ENCODE results near the gene VIL1. TPM values are rescaled to one million over a fixed set of nuclear protein-coding genes. Genes with fewer than 3 reads are reported as not detected.

VIL1 gene
- total and polyA plus RNA-seq, 9 of the 15 experiments (the other 6 are each of a cell fraction or from before 2014, with no cell fraction given), result 0.51 to 2.7 (median 1.2) TPM

DNA sequence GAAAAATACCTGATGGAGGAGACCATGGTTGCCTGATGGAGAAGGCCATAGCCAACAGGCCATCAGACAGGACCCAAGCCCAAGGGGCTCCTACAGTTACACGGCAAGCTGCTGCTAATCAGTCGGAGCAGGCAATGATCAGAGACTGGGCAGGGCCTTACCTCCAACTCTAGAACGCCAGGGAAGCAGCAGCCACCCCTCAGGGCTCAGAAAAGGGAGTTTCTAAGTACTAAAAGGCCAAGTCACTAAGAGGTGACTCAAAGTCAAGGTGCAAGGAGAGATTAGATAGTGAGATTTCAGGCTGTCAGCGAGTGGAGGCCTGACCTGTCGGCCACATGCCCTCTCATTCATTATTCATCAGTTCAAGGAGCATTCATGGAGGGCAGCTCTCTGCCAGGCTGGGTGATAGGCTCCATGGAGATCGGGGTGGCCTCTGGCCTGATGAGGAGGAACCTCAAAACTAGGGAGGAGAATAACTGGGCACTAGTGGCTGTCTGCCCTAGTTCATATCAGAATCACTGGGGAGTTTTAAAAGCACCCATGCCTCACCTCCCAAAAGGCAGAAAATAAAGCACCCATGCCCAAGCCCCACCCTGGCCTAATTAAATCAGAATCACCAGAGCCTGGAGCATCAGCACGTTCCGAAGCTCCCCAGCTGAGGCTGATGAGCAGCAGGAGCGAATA lies 3.6 kb downstream of the VIL1 start (continued):
- TF ChIP-seq, protein P1, sequence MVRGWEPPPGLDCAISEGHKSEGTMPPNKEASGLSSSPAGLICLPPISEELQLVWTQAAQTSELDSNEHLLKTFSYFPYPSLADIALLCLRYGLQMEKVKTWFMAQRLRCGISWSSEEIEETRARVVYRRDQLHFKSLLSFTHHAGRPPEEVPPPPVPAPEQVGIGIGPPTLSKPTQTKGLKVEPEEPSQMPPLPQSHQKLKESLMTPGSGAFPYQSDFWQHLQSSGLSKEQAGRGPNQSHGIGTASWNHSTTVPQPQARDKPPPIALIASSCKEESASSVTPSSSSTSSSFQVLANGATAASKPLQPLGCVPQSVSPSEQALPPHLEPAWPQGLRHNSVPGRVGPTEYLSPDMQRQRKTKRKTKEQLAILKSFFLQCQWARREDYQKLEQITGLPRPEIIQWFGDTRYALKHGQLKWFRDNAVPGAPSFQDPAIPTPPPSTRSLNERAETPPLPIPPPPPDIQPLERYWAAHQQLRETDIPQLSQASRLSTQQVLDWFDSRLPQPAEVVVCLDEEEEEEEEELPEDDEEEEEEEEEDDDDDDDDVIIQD (CRISPR knock-in tag; IDR thresholded peaks at IDR 0.05), result no peak
- TF ChIP-seq ARID2 (IDR thresholded peaks at IDR 0.05) (no peak), ATF1 (CRISPR knock-in tag; IDR thresholded peaks at IDR 0.05) (no peak), ATF1 (tag; IDR thresholded peaks at IDR 0.05) (no peak), GTF2A2 (tag; IDR thresholded peaks at IDR 0.05) (no peak), TCF7 (IDR thresholded peaks at IDR 0.05; ENCODE audit: borderline replicate concordance) (no peak), NCOA1 (IDR thresholded peaks at IDR 0.05; ENCODE audit: low read depth) (peak; percentile 69; the same call in 1 of the 2 replicates), ZNF830 (CRISPR knock-in tag; IDR thresholded peaks at IDR 0.05) (no peak), GTF3C2 (IDR thresholded peaks at IDR 0.05; ENCODE audit: borderline replicate concordance, extremely low read depth, insufficient read length) (no peak), SIN3B (IDR thresholded peaks at IDR 0.05; ENCODE audit: low read depth) (no peak), SMC3 (conservative IDR thresholded peaks at IDR 0.05; ENCODE audit: insufficient read depth, low read depth, low read length) (no peak), PCBP2 (IDR thresholded peaks at IDR 0.05; ENCODE audit: low read depth, low read length, poor library complexity, severe bottlenecking) (no peak), THRAP3 (IDR thresholded peaks at IDR 0.05; ENCODE audit: borderline replicate concordance) (no peak), ZNF644 (tag; IDR thresholded peaks at IDR 0.05; ENCODE audit: low read depth) (peak; percentile 61; the same call in 1 of the 2 replicates), CREB1 (IDR thresholded peaks at IDR 0.05) (no peak; the same call in 1 of the 2 replicates), CREB1 (CRISPR knock-in tag; IDR thresholded peaks at IDR 0.05) (no peak), STAT5B (CRISPR knock-in tag; IDR thresholded peaks at IDR 0.05) (no peak), ZNF212 (CRISPR knock-in tag; IDR thresholded peaks at IDR 0.05) (no peak), NFXL1 (CRISPR knock-in tag; IDR thresholded peaks at IDR 0.05) (no peak), ZNF133 (CRISPR knock-in tag; IDR thresholded peaks at IDR 0.05) (no peak), CREBBP (IDR thresholded peaks at IDR 0.05; ENCODE audit: low read depth, low read length) (no peak), ZNF354B (CRISPR knock-in tag; IDR thresholded peaks at IDR 0.05) (no peak)
- TF ChIP-seq, protein P2, sequence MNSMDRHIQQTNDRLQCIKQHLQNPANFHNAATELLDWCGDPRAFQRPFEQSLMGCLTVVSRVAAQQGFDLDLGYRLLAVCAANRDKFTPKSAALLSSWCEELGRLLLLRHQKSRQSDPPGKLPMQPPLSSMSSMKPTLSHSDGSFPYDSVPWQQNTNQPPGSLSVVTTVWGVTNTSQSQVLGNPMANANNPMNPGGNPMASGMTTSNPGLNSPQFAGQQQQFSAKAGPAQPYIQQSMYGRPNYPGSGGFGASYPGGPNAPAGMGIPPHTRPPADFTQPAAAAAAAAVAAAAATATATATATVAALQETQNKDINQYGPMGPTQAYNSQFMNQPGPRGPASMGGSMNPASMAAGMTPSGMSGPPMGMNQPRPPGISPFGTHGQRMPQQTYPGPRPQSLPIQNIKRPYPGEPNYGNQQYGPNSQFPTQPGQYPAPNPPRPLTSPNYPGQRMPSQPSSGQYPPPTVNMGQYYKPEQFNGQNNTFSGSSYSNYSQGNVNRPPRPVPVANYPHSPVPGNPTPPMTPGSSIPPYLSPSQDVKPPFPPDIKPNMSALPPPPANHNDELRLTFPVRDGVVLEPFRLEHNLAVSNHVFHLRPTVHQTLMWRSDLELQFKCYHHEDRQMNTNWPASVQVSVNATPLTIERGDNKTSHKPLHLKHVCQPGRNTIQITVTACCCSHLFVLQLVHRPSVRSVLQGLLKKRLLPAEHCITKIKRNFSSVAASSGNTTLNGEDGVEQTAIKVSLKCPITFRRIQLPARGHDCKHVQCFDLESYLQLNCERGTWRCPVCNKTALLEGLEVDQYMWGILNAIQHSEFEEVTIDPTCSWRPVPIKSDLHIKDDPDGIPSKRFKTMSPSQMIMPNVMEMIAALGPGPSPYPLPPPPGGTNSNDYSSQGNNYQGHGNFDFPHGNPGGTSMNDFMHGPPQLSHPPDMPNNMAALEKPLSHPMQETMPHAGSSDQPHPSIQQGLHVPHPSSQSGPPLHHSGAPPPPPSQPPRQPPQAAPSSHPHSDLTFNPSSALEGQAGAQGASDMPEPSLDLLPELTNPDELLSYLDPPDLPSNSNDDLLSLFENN (IDR thresholded peaks at IDR 0.05; ENCODE audit: low read depth in 2 of 2, low read length in 2 of 2), result peak in 1 of 2 experiments; percentile 84; a peak in 2 of 4 replicates

Data from K562 (cell line).